H1 (cell line): ENCODE results near the gene GBA2. TPM values are rescaled to one million over a fixed set of nuclear protein-coding genes. Genes with fewer than 3 reads are reported as not detected.

Experiments
- CTCF ChIA-PET: fragments of 300-600 bp; sonication (Branson Sonifier 250); formaldehyde crosslinking; loops from one replicate; lab custom pipeline; 2021; ENCODE audit not compliant: partially characterized antibody; lab: Charles Lee
- POLR2A ChIA-PET: fragments of 300-600 bp; sonication (Branson Sonifier 250); formaldehyde crosslinking; loops from one replicate; lab custom pipeline; 2021; ENCODE audit warnings: inconsistent platforms; ENCODE audit not compliant: partially characterized antibody; lab: Charles Lee
- DNase-seq, 2 experiments: peaks; one replicate each; pipeline versions ENCODE4 v3.0.0 to v3.0.0-alpha.2; 2010 to 2022; ENCODE audit warnings: low spot score in 2 of 2, low read depth in 1 of 2, mixed read lengths in 1 of 2
- FAIRE-seq: peaks from 2 replicates; lab custom pipeline; 2011; peaks lifted over from hg19 to GRCh38; lab: Jason Lieb, UNC
- H2AFZ ChIP-seq: 2 replicates; pipeline ENCODE4 v1.8.1; 2012; ENCODE audit warnings: low read length, inconsistent platforms
- H2AK5ac ChIP-seq: 2 replicates; pipeline ENCODE4 v1.6.1; 2013; ENCODE audit warnings: low read depth, low read length
- H2BK120ac ChIP-seq: replicated peaks from 2 replicates; pipeline ENCODE3; 2013; ENCODE audit warnings: low read depth, low read length, inconsistent platforms
- H2BK12ac ChIP-seq: 2 replicates; pipeline ENCODE4 v1.6.1; 2013; ENCODE audit warnings: low read depth, low read length
- H2BK15ac ChIP-seq: 2 replicates; pipeline ENCODE4 v1.6.1; 2013; ENCODE audit warnings: low read length
- H2BK20ac ChIP-seq: 2 replicates; pipeline ENCODE4 v1.6.1; 2013; ENCODE audit warnings: low read length
- H2BK5ac ChIP-seq: 2 replicates; pipeline ENCODE4 v1.6.1; 2013; ENCODE audit warnings: low read depth, low read length
- H3K14ac ChIP-seq: 2 replicates; pipeline ENCODE4 v1.6.1; 2013; ENCODE audit warnings: inconsistent platforms; ENCODE audit not compliant: insufficient read length
- H3K18ac ChIP-seq: 2 replicates; pipeline ENCODE4 v1.6.1; 2013; ENCODE audit warnings: low read length; ENCODE audit errors: extremely low read depth
- H3K23ac ChIP-seq: 2 replicates; pipeline ENCODE4 v1.6.1; 2013; ENCODE audit warnings: inconsistent platforms; ENCODE audit not compliant: insufficient read length
- H3K23me2 ChIP-seq: 2 replicates; pipeline ENCODE4 v1.6.1; 2013; ENCODE audit warnings: low read depth, low read length
- H3K27ac ChIP-seq: 2 replicates; pipeline ENCODE4 v1.6.1; 2011; ENCODE audit warnings: low read depth, low read length, inconsistent platforms
- H3K27me3 ChIP-seq, 4 experiments: replicated peaks in 1 of 4; 1 replicate in 1 of 4; 2 replicates in 3 of 4; pipeline versions ENCODE4 v1.6.1 to v1.8.1; 2011 to 2013; ENCODE audit warnings: low read length in 3 of 4, mild to moderate bottlenecking in 3 of 4, inconsistent platforms in 2 of 4, mixed read lengths in 2 of 4, moderate library complexity in 1 of 4; ENCODE audit not compliant: control insufficient read depth in 3 of 4, insufficient read depth in 3 of 4; ENCODE audit errors: extremely low read depth in 1 of 4
- H3K36me3 ChIP-seq, 4 experiments: 2 replicates each; pipeline versions ENCODE4 v1.6.1 to v1.8.1; 2011 to 2013; ENCODE audit warnings: mild to moderate bottlenecking in 4 of 4, low read length in 3 of 4, moderate library complexity in 2 of 4, control low read depth in 1 of 4, inconsistent platforms in 1 of 4; ENCODE audit not compliant: insufficient read depth in 4 of 4, control insufficient read depth in 2 of 4
- H3K4ac ChIP-seq: replicated peaks from 2 replicates; pipeline ENCODE3; 2013; ENCODE audit warnings: low read length, low read depth, mixed read lengths, inconsistent platforms; ENCODE audit not compliant: insufficient read length
- H3K4me1 ChIP-seq, 4 experiments: replicated peaks in 1 of 4; 1 replicate in 1 of 4; 2 replicates in 3 of 4; pipeline versions ENCODE4 v1.6.1 to v1.8.1; 2011 to 2013; ENCODE audit warnings: low read length in 3 of 4, inconsistent platforms in 2 of 4, mixed read lengths in 1 of 4; ENCODE audit not compliant: insufficient read depth in 4 of 4, control insufficient read depth in 3 of 4
- H3K4me2 ChIP-seq, 2 experiments: 2 replicates each; pipeline versions ENCODE4 v1.6.1 to v1.8.1; 2011 to 2013; ENCODE audit warnings: low read depth in 2 of 2, low read length in 2 of 2, control low read depth in 1 of 2, inconsistent platforms in 1 of 2, mild to moderate bottlenecking in 1 of 2; ENCODE audit not compliant: insufficient read depth in 1 of 2
- H3K4me3 ChIP-seq, 4 experiments: fragments of 200-600, 300-600 bp in 1 of 4; sonication (generic), shearing (Covaris generic), sonication (Bioruptor Twin) in 1 of 4; 2 replicates each; pipeline versions ENCODE4 v1.5.1 to v1.8.1; 2011 to 2016; ENCODE audit warnings: low read length in 4 of 4, low read depth in 3 of 4, control low read depth in 2 of 4, inconsistent platforms in 2 of 4, mild to moderate bottlenecking in 2 of 4, mixed read lengths in 1 of 4, moderate library complexity in 1 of 4; ENCODE audit not compliant: insufficient read depth in 2 of 4; ENCODE audit errors: extremely low read depth in 1 of 4
- H3K56ac ChIP-seq: replicated peaks from 2 replicates; pipeline ENCODE3; 2013; ENCODE audit warnings: low read depth, mild to moderate bottlenecking, mixed read lengths, low read length, inconsistent platforms; ENCODE audit not compliant: insufficient read length
- H3K79me1 ChIP-seq: 2 replicates; pipeline ENCODE4 v1.6.1; 2013; ENCODE audit warnings: low read depth, low read length, control low read depth
- H3K79me2 ChIP-seq, 2 experiments: 2 replicates each; pipeline versions ENCODE4 v1.6.1 to v1.8.1; 2012 to 2013; ENCODE audit warnings: low read length in 2 of 2, mild to moderate bottlenecking in 2 of 2, inconsistent platforms in 1 of 2; ENCODE audit not compliant: insufficient read depth in 2 of 2, control insufficient read depth in 1 of 2
- H3K9ac ChIP-seq, 4 experiments: replicated peaks in 1 of 4; 1 replicate in 1 of 4; 2 replicates in 3 of 4; pipeline versions ENCODE4 v1.6.1 to v1.8.1; 2011 to 2013; ENCODE audit warnings: low read depth in 3 of 4, low read length in 3 of 4, control low read depth in 2 of 4, mild to moderate bottlenecking in 2 of 4, moderate library complexity in 2 of 4, inconsistent platforms in 1 of 4; ENCODE audit errors: extremely low read depth in 1 of 4
- H3K9me3 ChIP-seq, 2 experiments: 2 replicates each; pipeline versions ENCODE4 v1.6.1 to v1.8.1; 2012 to 2013; ENCODE audit warnings: mild to moderate bottlenecking in 2 of 2, moderate library complexity in 2 of 2, control low read depth in 1 of 2, inconsistent platforms in 1 of 2, low read depth in 1 of 2, low read length in 1 of 2, mixed read lengths in 1 of 2; ENCODE audit not compliant: insufficient read depth in 2 of 2
- H4K20me1 ChIP-seq, 2 experiments: replicated peaks in 1 of 2; 2 replicates each; pipeline versions ENCODE3 to v1.8.1; 2011 to 2013; ENCODE audit warnings: inconsistent platforms in 2 of 2, low read length in 2 of 2, mild to moderate bottlenecking in 1 of 2; ENCODE audit not compliant: insufficient read depth in 2 of 2, control insufficient read depth in 1 of 2
- H4K5ac ChIP-seq: 2 replicates; pipeline ENCODE4 v1.6.1; 2013; ENCODE audit warnings: low read length, low read depth, mixed read lengths, inconsistent platforms; ENCODE audit not compliant: insufficient read length
- H4K8ac ChIP-seq: 2 replicates; pipeline ENCODE4 v1.8.0; 2013; ENCODE audit warnings: mild to moderate bottlenecking, moderate library complexity, low read length, inconsistent platforms; ENCODE audit not compliant: insufficient read depth; ENCODE audit errors: extremely low read depth
- H4K91ac ChIP-seq: replicated peaks from 2 replicates; pipeline ENCODE3; 2013; ENCODE audit warnings: low read length, mixed read lengths, inconsistent platforms; ENCODE audit not compliant: insufficient read length
- CREB1 ChIP-seq: IDR thresholded peaks from 2 replicates; pipeline ENCODE4 v1.6.1; 2012; ENCODE audit warnings: inconsistent platforms
- JUND ChIP-seq: IDR thresholded peaks from 2 replicates; pipeline ENCODE4 v1.6.1; 2011; ENCODE audit warnings: mild to moderate bottlenecking, improper control_type of control experiment, low read length
- SP2 ChIP-seq: IDR thresholded peaks from 2 replicates; pipeline ENCODE4 v1.6.1; 2012; ENCODE audit warnings: mild to moderate bottlenecking, low read length, inconsistent platforms
- WGBS, 2 experiments: shearing (Covaris generic) in 1 of 2; methylation state at CpG; one replicate each; pipeline versions ENCODE4 v1.1.6 to v1.1.7; 2013 to 2015; ENCODE audit warnings: low lambda C conversion rate in 2 of 2, mixed read lengths in 2 of 2, inconsistent platforms in 1 of 2, low coverage in 1 of 2, missing lambda C conversion rate in 1 of 2; ENCODE audit not compliant: insufficient replicate concordance in 2 of 2, insufficient coverage in 1 of 2, insufficient read length in 1 of 2; ENCODE audit errors: extremely low coverage in 1 of 2, missing lambda C conversion rate in 1 of 2; 5-methylcytosine and 5-hydroxymethylcytosine counted together
- microRNA-seq, 2 experiments: library from miRNA; unstranded; fragments of <30 nt; microRNA quantifications; one replicate each; pipeline versions ENCODE4 to v1.2.0, GENCODE V29; 2016 to 2020; ENCODE audit warnings: borderline microRNAs expressed in 2 of 2, borderline number of aligned reads in 2 of 2, borderline replicate concordance in 1 of 2
- polyA plus RNA-seq, 7 experiments: library from polyadenylated mRNA; depleted of rRNA in 3 of 7; stranded (reverse) in 5 of 7; unstranded in 2 of 7; fragments of >200 nt in 5 of 7; fragments of 200-250 nt in 2 of 7; gene quantifications; 1 replicate in 5 of 7; 2 replicates in 1 of 7; 4 replicates in 1 of 7; pipeline versions ENCODE4 v1.2.1 to v1.2.3, GENCODE V29; 2011 to 2013; ENCODE audit warnings: missing spikeins in 2 of 7, mixed read lengths in 2 of 7
- small RNA-seq: library from polyadenylated mRNA; stranded (forward); fragments of <200 nt; extraction: miRNeasy Mini kit (QIAGEN cat#:217004); gene quantifications from one replicate; pipeline ENCODE3, GENCODE V24; 2013; ENCODE audit not compliant: insufficient read depth
- total RNA-seq: library from RNA; stranded (reverse); fragmentation: NEBNext Ultra II Directional; extraction: Animal tissue kit (Norgen Biotek cat#: 25700); gene quantifications from 2 replicates; pipeline ENCODE4 v1.2.1, GENCODE V29; 2021

Gene GBA2
- total and polyA plus RNA-seq, 2 of the 8 experiments (the other 6 are each of a cell fraction or from before 2014, with no cell fraction given), result 64.2 to 71.9 TPM

DNA sequence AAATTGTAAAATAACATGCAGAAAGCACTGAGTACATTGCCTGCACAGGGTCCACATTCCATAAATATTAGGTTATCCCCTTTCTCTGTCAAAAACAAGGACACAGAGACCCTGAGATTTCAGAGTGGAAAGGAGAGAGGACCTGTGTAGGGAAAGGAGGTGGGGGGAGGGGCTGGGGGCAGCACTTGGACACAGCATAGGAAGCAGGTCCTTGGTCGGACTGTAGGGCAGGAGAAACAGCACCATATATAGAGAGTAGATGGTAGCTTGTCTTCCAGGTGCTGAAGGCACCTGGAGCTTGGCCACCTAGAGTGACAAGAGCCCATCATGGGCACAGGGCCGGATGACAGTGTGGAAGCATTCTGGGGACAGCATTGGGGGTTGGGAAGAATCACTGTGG lies 61.7 kb downstream of the GBA2 start:
- Histone ChIP-seq H3K27me3 (no peaks in the 10 kb centered on the region), H3K23me2 (peaks cover 12% of the 10 kb centered on the region), H3K4ac (no peak overlapping the region), H3K4me3 (no peak overlapping the region), H3K36me3 (peaks cover 14 to 41% (median 32%) of the 10 kb centered on the region in 4 experiments), H3K4me2 (no peak overlapping the region), H2BK12ac (no peak overlapping the region), H3K56ac (no peak overlapping the region), H4K20me1 (peaks cover 9% of the 10 kb centered on the region in 2 experiments), H3K9ac (no peak overlapping the region), H2BK5ac (no peak overlapping the region), H2AFZ (no peak overlapping the region), H3K79me1 (peaks cover 2% of the 10 kb centered on the region; the same call in 1 of the 2 replicates), H3K18ac (no peak overlapping the region), H4K8ac (no peak overlapping the region), H3K9me3 (no peaks in the 10 kb centered on the region), H3K27ac (no peak overlapping the region), H2BK20ac (no peak overlapping the region), H3K14ac (no peak overlapping the region), H3K4me1 (peaks cover 6 to 15% (median 8%) of the 10 kb centered on the region in 4 experiments; a peak in 6 of 7 replicates), H2AK5ac (no peak overlapping the region), H2BK15ac (no peak overlapping the region), H2BK120ac (no peak overlapping the region), H3K23ac (no peak overlapping the region), H4K91ac (no peak overlapping the region), H4K5ac (no peak overlapping the region), H3K79me2 (peaks cover 0 to 21% of the 10 kb centered on the region in 2 experiments; a peak in 2 of 4 replicates)
- ChIA-PET POLR2A (interaction anchor here (0.9 to 14.9 kb wide), 8 partner anchors 6 to 70 kb away, joined by 3 to 158 read pairs (median 40); partner anchors contain the start of genes ARHGEF39, CA9, CREB3 and TLN1), CTCF (interaction anchor here (2.3 to 14.1 kb wide), 3 partner anchors 10 to 40 kb away, joined by 16 to 347 read pairs (median 29); partner anchors contain the start of genes ARHGEF39, CCDC107 and RMRP)
- WGBS, 2 experiments, result 69% methylated on average over 2 of the region's 2 CpGs; no CpG with 5 or more reads in 1 of the 2 experiments
- no peak for DNase-seq
- TF ChIP-seq CREB1, result no peak
- no peak for TF ChIP-seq JUND
- no peak for TF ChIP-seq SP2
- no peak for FAIRE-seq

Small RNAs within 50 kb of the gene (microRNA-seq; reads per million reads assigned to microRNA genes)
- gene MIR6852 (0 to 0.23 reads per million in 2 experiments), gene MIR6853 (0 reads per million in 2 experiments)

Small RNAs within 50 kb of the gene (small RNA-seq; reads per million reads assigned to genes)
- 0.51 reads per million for gene MIR6853

Other genes with a start within 250 kb of the GBA2 start
- 13.9 and 17.5 TPM in 2 replicates for gene TESK1, start 144.0 kb downstream of the GBA2 start, total RNA-seq
- 13.5 and 19.2 TPM in 2 replicates for gene TESK1, start 144.0 kb downstream of the GBA2 start, polyA plus RNA-seq (2011; rRNA removed)
- 4.0 and 4.5 TPM in 2 replicates for gene CD72, start 130.8 kb downstream of the GBA2 start, total RNA-seq
- gene CD72, start 130.8 kb downstream of the GBA2 start, polyA plus RNA-seq (2011; rRNA removed), result 4.5 and 4.9 TPM in 2 replicates
- gene SIT1, start 98.3 kb downstream of the GBA2 start, total RNA-seq, result 7.8 and 8.2 TPM in 2 replicates
- gene SIT1, start 98.3 kb downstream of the GBA2 start, polyA plus RNA-seq (2011; rRNA removed), result 11.4 and 12.8 TPM in 2 replicates
- gene RMRP, start 91.2 kb downstream of the GBA2 start, total RNA-seq, result 14,987 and 16,528 TPM in 2 replicates
- gene RMRP, start 91.2 kb downstream of the GBA2 start, polyA plus RNA-seq (2011; rRNA removed), result 105 and 169 TPM in 2 replicates
- gene CCDC107, start 90.9 kb downstream of the GBA2 start, total RNA-seq, result 9.0 and 10.5 TPM in 2 replicates
- gene CCDC107, start 90.9 kb downstream of the GBA2 start, polyA plus RNA-seq (2011; rRNA removed), result 8.2 and 8.6 TPM in 2 replicates
- 17.5 and 18.6 TPM in 2 replicates for gene ARHGEF39, start 84.0 kb downstream of the GBA2 start, total RNA-seq
- 15.9 and 18.7 TPM in 2 replicates for gene ARHGEF39, start 84.0 kb downstream of the GBA2 start, polyA plus RNA-seq (2011; rRNA removed)
- 1.3 and 1.4 TPM in 2 replicates for gene CA9, start 75.3 kb downstream of the GBA2 start, total RNA-seq
- gene CA9, start 75.3 kb downstream of the GBA2 start, polyA plus RNA-seq (2011; rRNA removed), result 1.8 and 2.4 TPM in 2 replicates
- 181 and 197 TPM in 2 replicates for gene TPM2, start 59.3 kb downstream of the GBA2 start, total RNA-seq
- gene TPM2, start 59.3 kb downstream of the GBA2 start, polyA plus RNA-seq (2011; rRNA removed), result 62.5 and 71.2 TPM in 2 replicates
- 87.9 and 90.1 TPM in 2 replicates for gene TLN1, start 17.0 kb downstream of the GBA2 start, total RNA-seq
- gene TLN1, start 17.0 kb downstream of the GBA2 start, polyA plus RNA-seq (2011; rRNA removed), result 28.1 and 42.4 TPM in 2 replicates
- 24.4 and 26.5 TPM in 2 replicates for gene CREB3, start 16.6 kb downstream of the GBA2 start, total RNA-seq
- gene CREB3, start 16.6 kb downstream of the GBA2 start, polyA plus RNA-seq (2011; rRNA removed), result 25.7 and 29.1 TPM in 2 replicates
- gene RGP1, start 59 bp upstream of the GBA2 start, total RNA-seq, result 21.8 and 22.7 TPM in 2 replicates
- 11.8 and 13.9 TPM in 2 replicates for gene RGP1, start 59 bp upstream of the GBA2 start, polyA plus RNA-seq (2011; rRNA removed)
- gene MSMP, start 5.0 kb upstream of the GBA2 start, total RNA-seq, result not detected in 2 replicates
- gene MSMP, start 5.0 kb upstream of the GBA2 start, polyA plus RNA-seq (2011; rRNA removed), result 0.53 and 1.3 TPM in 2 replicates
- 11.0 and 14.3 TPM in 2 replicates for gene NPR2, start 42.4 kb upstream of the GBA2 start, total RNA-seq
- 13.7 and 17.0 TPM in 2 replicates for gene NPR2, start 42.4 kb upstream of the GBA2 start, polyA plus RNA-seq (2011; rRNA removed)
- gene SPAG8, start 63.0 kb upstream of the GBA2 start, total RNA-seq, result 0.37 and 0.55 TPM in 2 replicates
- gene SPAG8, start 63.0 kb upstream of the GBA2 start, polyA plus RNA-seq (2011; rRNA removed), result 0.31 and 0.44 TPM in 2 replicates
- 32.1 and 34.8 TPM in 2 replicates for gene HINT2, start 65.8 kb upstream of the GBA2 start, total RNA-seq
- 51.2 and 62.1 TPM in 2 replicates for gene HINT2, start 65.8 kb upstream of the GBA2 start, polyA plus RNA-seq (2011; rRNA removed)
- gene FAM221B, start 79.5 kb upstream of the GBA2 start, total RNA-seq, result not detected in 2 replicates
- 0.03 TPM in 1 of 2 replicates, not detected in the other for gene FAM221B, start 79.5 kb upstream of the GBA2 start, polyA plus RNA-seq (2011; rRNA removed)
- gene TMEM8B, start 80.0 kb upstream of the GBA2 start, total RNA-seq, result 5.7 and 7.5 TPM in 2 replicates
- gene TMEM8B, start 80.0 kb upstream of the GBA2 start, polyA plus RNA-seq (2011; rRNA removed), result 10.4 and 12.2 TPM in 2 replicates
- gene OR13J1, start 121.2 kb upstream of the GBA2 start, total RNA-seq, result not detected in 2 replicates
- not detected in 2 replicates for gene OR13J1, start 121.2 kb upstream of the GBA2 start, polyA plus RNA-seq (2011; rRNA removed)
- gene HRCT1, start 157.0 kb upstream of the GBA2 start, total RNA-seq, result not detected in 2 replicates
- gene HRCT1, start 157.0 kb upstream of the GBA2 start, polyA plus RNA-seq (2011; rRNA removed), result not detected in 2 replicates
- gene SPAAR, start 160.3 kb upstream of the GBA2 start, total RNA-seq, result not detected in 2 replicates
- 0.27 and 0.33 TPM in 2 replicates for gene SPAAR, start 160.3 kb upstream of the GBA2 start, polyA plus RNA-seq (2011; rRNA removed)
- gene OR2S2, start 208.9 kb upstream of the GBA2 start, total RNA-seq, result not detected in 2 replicates
- not detected in 2 replicates for gene OR2S2, start 208.9 kb upstream of the GBA2 start, polyA plus RNA-seq (2011; rRNA removed)